ENCODE results near the gene POLE.

The POLE gene

GRCh38 chr12:132620899-132621656 is 66.1 kb downstream of the POLE start:
- no peak overlapping the region for H3K4me3 ChIP-seq (ENCODE audit: low read length)
- peaks cover 12% of the 10 kb centered on the region for H3K9me3 ChIP-seq (ENCODE audit: control insufficient read depth, low read depth, low read length)
- no peak overlapping the region for H3K9ac ChIP-seq (ENCODE audit: low read length)
- no peak overlapping the region for H3K27ac ChIP-seq (ENCODE audit: low read length)
- peaks cover 44% of the 10 kb centered on the region for H3K27me3 ChIP-seq (ENCODE audit: control insufficient read depth, insufficient read depth, low read length)
- peaks cover 27% of the 10 kb centered on the region for H3K36me3 ChIP-seq (ENCODE audit: control insufficient read depth, low read depth, low read length)
- no peaks in the 10 kb centered on the region for H3K4me1 ChIP-seq (ENCODE audit: control insufficient read depth, low read depth, low read length)

- no peaks in the 10 kb centered on the region for H3K4me1 ChIP-seq (ENCODE audit: control insufficient read depth, low read depth, low read length)
- H3K9me3 ChIP-seq (ENCODE audit: control insufficient read depth, low read depth, low read length): peaks cover 12% of the 10 kb centered on the region
- no peak overlapping the region for H3K9ac ChIP-seq (ENCODE audit: low read length)
- H3K36me3 ChIP-seq (ENCODE audit: control insufficient read depth, low read depth, low read length): peaks cover 20% of the 10 kb centered on the region
- H3K27ac ChIP-seq (ENCODE audit: low read length): no peak overlapping the region
- H3K4me3 ChIP-seq (ENCODE audit: low read length): no peak overlapping the region
- peaks cover 51% of the 10 kb centered on the region for H3K27me3 ChIP-seq (ENCODE audit: control insufficient read depth, insufficient read depth, low read length)
Measured at GRCh38 chr12:132620113-132620898, 66.8 kb downstream of the POLE start.

GRCh38 chr12:132619386-132620112 is 67.6 kb downstream of the POLE start:
- Histone ChIP-seq H3K36me3 (ENCODE audit: control insufficient read depth, low read depth, low read length) (peaks cover 14% of the 10 kb centered on the region), H3K4me3 (ENCODE audit: low read length) (no peak overlapping the region), H3K9ac (ENCODE audit: low read length) (no peak overlapping the region), H3K27me3 (ENCODE audit: control insufficient read depth, insufficient read depth, low read length) (peaks cover 59% of the 10 kb centered on the region), H3K4me1 (ENCODE audit: control insufficient read depth, low read depth, low read length) (no peaks in the 10 kb centered on the region), H3K9me3 (ENCODE audit: control insufficient read depth, low read depth, low read length) (peaks cover 12% of the 10 kb centered on the region), H3K27ac (ENCODE audit: low read length) (no peak overlapping the region)

- Histone ChIP-seq H3K9me3 (ENCODE audit: control insufficient read depth, low read depth, low read length) (peaks cover 12% of the 10 kb centered on the region), H3K36me3 (ENCODE audit: control insufficient read depth, low read depth, low read length) (peaks cover 8% of the 10 kb centered on the region), H3K9ac (ENCODE audit: low read length) (no peak overlapping the region), H3K4me1 (ENCODE audit: control insufficient read depth, low read depth, low read length) (no peaks in the 10 kb centered on the region), H3K27ac (ENCODE audit: low read length) (no peak overlapping the region), H3K4me3 (ENCODE audit: low read length) (no peak overlapping the region), H3K27me3 (ENCODE audit: control insufficient read depth, insufficient read depth, low read length) (peaks cover 64% of the 10 kb centered on the region)
Measured at GRCh38 chr12:132619071-132619385, 68.1 kb downstream of the POLE start.

DNA sequence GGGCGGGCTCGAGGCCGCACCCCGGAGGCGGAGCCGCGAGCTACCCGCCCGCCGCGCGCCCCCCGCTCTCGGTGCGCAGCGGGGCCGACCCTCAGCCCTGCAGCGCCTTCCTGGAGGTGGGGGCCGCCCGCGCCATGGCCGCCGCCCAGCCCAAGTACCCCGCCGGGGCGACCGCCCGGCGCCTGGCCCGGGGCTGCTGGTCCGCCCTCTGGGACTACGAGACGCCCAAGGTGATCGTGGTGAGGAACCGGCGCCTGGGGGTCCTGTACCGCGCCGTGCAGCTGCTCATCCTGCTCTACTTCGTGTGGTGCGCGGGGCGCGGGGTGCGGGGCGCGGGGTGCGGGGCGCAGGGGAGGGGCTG is 68.5 kb downstream of the POLE start, which contains the start of gene P2RX2:
P2RX2 (plus strand) TSS at position 94 of the 361 bp plus-strand sequence; CDS start at position 135, 41 bp downstream.
- H3K4me3 ChIP-seq (ENCODE audit: low read length): no peak within 1 kb of the TSS

DNA sequence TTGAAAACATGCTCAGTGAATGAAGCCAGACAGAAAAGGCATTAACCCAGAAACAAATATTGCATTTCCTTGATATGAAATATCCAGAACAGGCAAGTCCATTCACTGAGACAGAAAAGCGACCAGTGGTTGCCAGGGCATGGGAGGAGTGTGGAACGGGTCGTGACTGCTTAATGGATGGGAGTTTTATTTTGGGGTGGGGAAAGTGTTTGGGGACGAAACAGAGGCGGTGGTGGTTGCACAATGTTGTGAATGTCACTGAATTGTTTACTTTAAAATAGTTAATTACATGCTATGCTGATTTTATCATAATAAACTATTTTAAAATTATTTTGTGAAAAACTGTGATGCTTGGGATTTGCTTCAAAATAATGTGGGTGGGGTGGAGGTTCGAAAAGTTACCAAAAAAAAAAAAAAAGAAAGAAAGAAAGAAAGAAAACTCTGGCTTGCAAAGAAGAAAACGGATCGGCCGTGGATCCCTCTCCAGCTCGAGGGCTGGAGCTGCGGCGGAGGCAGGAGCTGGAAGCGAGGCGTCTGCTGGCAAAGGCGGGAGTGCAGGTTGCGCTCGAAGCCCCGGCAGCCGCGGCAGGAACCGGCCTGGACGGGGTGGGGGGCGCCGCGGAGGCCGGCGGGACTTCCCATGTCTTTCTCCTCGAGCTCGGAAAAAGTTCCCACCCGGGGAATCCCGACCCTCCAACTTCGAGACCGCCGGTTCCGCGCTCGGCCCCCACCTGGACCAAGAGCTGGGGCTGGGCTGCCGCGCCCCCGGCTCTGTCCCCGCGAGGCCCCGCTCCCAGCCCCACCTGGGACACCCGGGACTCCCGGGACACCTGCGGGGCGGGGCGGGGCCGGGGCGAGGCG is 69.1 kb downstream of the POLE start:
- Histone ChIP-seq H3K9me3 (ENCODE audit: control insufficient read depth, low read depth, low read length) (peaks cover 12% of the 10 kb centered on the region), H3K27me3 (ENCODE audit: control insufficient read depth, insufficient read depth, low read length) (peaks cover 74% of the 10 kb centered on the region), H3K9ac (ENCODE audit: low read length) (no peak overlapping the region), H3K36me3 (ENCODE audit: control insufficient read depth, low read depth, low read length) (no peaks in the 10 kb centered on the region), H3K4me3 (ENCODE audit: low read length) (no peak overlapping the region), H3K4me1 (ENCODE audit: control insufficient read depth, low read depth, low read length) (no peaks in the 10 kb centered on the region), H3K27ac (ENCODE audit: low read length) (no peak overlapping the region)

More for the DNA sequence above, 68.5 kb downstream of the POLE start, which contains the start of gene P2RX2:
- peaks cover 68% of the 10 kb centered on the region for H3K27me3 ChIP-seq (ENCODE audit: control insufficient read depth, insufficient read depth, low read length)
- peaks cover 12% of the 10 kb centered on the region for H3K9me3 ChIP-seq (ENCODE audit: control insufficient read depth, low read depth, low read length)
- no peak within 1 kb of the TSS for H3K27ac ChIP-seq (ENCODE audit: low read length)
- no peaks in the 10 kb centered on the region for H3K4me1 ChIP-seq (ENCODE audit: control insufficient read depth, low read depth, low read length)
- H3K36me3 ChIP-seq (ENCODE audit: control insufficient read depth, low read depth, low read length): peaks cover 5% of the 10 kb centered on the region
- no peak within 1 kb of the TSS for H3K9ac ChIP-seq (ENCODE audit: low read length)

GRCh38 chr12:132617135-132617701 is 69.9 kb downstream of the POLE start:
- Histone ChIP-seq H3K9ac (ENCODE audit: low read length) (no peak overlapping the region), H3K27me3 (ENCODE audit: control insufficient read depth, insufficient read depth, low read length) (peaks cover 82% of the 10 kb centered on the region), H3K9me3 (ENCODE audit: control insufficient read depth, low read depth, low read length) (peaks cover 12% of the 10 kb centered on the region), H3K27ac (ENCODE audit: low read length) (no peak overlapping the region), H3K4me3 (ENCODE audit: low read length) (no peak overlapping the region), H3K4me1 (ENCODE audit: control insufficient read depth, low read depth, low read length) (no peaks in the 10 kb centered on the region), H3K36me3 (ENCODE audit: control insufficient read depth, low read depth, low read length) (no peaks in the 10 kb centered on the region)

DNA sequence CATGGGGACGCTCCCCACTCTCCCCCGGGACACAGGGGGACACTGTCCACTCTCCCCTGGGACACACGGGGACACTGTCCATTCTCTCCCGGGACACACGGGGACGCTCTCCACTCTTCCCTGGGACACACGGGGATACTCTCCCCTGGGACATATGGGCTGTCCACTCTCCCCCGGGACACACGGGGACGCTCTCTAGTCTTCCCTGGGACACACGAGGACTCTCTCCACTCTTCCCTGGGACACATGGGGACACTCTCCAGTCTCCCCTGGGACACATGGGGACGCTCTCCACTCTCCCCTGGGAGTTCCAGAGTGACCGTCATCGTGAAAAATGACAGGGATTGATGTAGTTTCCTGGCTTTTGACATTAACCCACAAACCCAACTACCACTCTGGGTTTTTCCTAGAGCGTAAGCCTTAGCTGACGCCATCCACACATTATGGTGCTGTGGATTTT is 71.5 kb downstream of the POLE start:
- peaks cover 12% of the 10 kb centered on the region for H3K9me3 ChIP-seq (ENCODE audit: control insufficient read depth, low read depth, low read length)
- H3K27me3 ChIP-seq (ENCODE audit: control insufficient read depth, insufficient read depth, low read length): peaks cover 93% of the 10 kb centered on the region
- no peak overlapping the region for H3K27ac ChIP-seq (ENCODE audit: low read length)
- no peaks in the 10 kb centered on the region for H3K36me3 ChIP-seq (ENCODE audit: control insufficient read depth, low read depth, low read length)
- no peak overlapping the region for H3K4me3 ChIP-seq (ENCODE audit: low read length)
- no peaks in the 10 kb centered on the region for H3K4me1 ChIP-seq (ENCODE audit: control insufficient read depth, low read depth, low read length)
- H3K9ac ChIP-seq (ENCODE audit: low read length): no peak overlapping the region

DNA sequence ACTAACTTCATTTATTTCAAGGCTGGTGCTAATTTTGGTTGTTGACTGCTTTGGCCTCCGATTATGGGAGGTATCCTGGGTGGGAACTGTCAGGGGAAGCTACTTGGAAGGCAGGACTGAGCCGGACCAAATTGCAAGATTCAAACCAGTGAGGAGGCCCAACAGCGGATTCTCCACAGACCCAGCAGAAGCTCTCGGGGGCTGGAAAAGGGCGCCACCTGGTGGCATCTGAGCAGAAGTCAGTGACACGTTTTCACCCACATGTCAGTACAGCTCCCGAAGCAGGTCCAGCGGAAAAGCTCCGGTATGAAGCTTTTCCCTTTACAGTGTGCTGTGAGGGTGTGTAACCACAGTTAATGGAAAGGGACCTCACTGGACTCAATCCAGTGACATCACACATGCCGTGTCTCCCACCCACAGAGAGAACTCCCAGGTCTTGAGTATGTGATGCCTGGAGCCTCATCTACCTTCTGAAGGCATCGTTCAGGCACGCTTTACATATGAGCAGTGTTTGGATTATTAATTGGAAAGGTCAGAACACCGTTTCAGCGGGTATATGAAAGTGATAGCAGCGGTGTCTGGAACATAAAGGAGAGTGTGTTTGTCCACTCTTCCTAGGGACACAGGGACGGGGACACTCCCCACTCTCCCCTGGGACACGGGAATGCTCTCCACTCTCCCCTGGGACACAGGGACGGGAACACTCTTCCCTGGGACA is 72.1 kb downstream of the POLE start:
- no peaks in the 10 kb centered on the region for H3K36me3 ChIP-seq (ENCODE audit: control insufficient read depth, low read depth, low read length)
- H3K4me1 ChIP-seq (ENCODE audit: control insufficient read depth, low read depth, low read length): no peaks in the 10 kb centered on the region
- no peak overlapping the region for H3K9ac ChIP-seq (ENCODE audit: low read length)
- peaks cover 12% of the 10 kb centered on the region for H3K9me3 ChIP-seq (ENCODE audit: control insufficient read depth, low read depth, low read length)
- H3K27ac ChIP-seq (ENCODE audit: low read length): no peak overlapping the region
- H3K27me3 ChIP-seq (ENCODE audit: control insufficient read depth, insufficient read depth, low read length): peaks cover 93% of the 10 kb centered on the region
- no peak overlapping the region for H3K4me3 ChIP-seq (ENCODE audit: low read length)

DNA sequence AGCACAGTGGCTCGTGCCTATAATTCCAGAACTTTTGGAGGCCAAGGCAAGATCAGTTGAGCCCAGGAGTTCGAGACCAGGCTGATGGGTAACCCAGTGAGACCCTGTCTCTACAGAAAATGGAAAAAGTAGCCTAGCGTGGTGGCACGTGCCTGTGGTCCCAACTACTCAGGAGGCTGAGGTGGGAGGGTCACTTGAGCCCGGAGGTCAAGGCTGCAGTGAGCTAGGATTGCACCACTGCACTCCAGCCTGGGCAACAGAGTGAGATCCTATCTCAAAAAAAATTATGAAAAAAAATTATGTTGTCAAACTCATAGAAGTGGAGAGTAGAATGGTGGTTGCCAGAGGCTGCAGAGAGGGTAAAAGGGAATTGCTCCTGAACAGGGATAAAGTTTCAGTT is 73.1 kb downstream of the POLE start:
- Histone ChIP-seq H3K9me3 (ENCODE audit: control insufficient read depth, low read depth, low read length) (peaks cover 12% of the 10 kb centered on the region), H3K27ac (ENCODE audit: low read length) (no peak overlapping the region), H3K4me3 (ENCODE audit: low read length) (no peak overlapping the region), H3K36me3 (ENCODE audit: control insufficient read depth, low read depth, low read length) (no peaks in the 10 kb centered on the region), H3K27me3 (ENCODE audit: control insufficient read depth, insufficient read depth, low read length) (peaks cover 94% of the 10 kb centered on the region), H3K4me1 (ENCODE audit: control insufficient read depth, low read depth, low read length) (no peaks in the 10 kb centered on the region), H3K9ac (ENCODE audit: low read length) (no peak overlapping the region)

All from iPS-18a (cell line).